ENCODE results near the gene FOXN4. TPM values are rescaled to one million over a fixed set of nuclear protein-coding genes. Genes with fewer than 3 reads are reported as not detected.

The FOXN4 gene
- polyA plus RNA-seq, 1 donor from 2014 or later, result 0.14 TPM

GRCh38 chr12:109252799-109253198, 56.3 kb downstream of the FOXN4 start:
- H3K9ac ChIP-seq (ENCODE audit: low read length), result no peak overlapping the region
- no peaks in the 10 kb centered on the region for H3K36me3 ChIP-seq (ENCODE audit: insufficient read depth, low read length)
- H3K9me2 ChIP-seq (ENCODE audit: insufficient read depth, low read length), result no peaks in the 10 kb centered on the region
- H3K79me2 ChIP-seq (replicated peaks; ENCODE audit: insufficient read depth, low read length), result no peaks in the 10 kb centered on the region
- peaks cover 4% of the 10 kb centered on the region for H3K9me3 ChIP-seq (ENCODE audit: low read length)
- H3F3A ChIP-seq (ENCODE audit: insufficient read depth, low read length, poor library complexity, severe bottlenecking), result no peaks in the 10 kb centered on the region
- no peak overlapping the region for H3K4me3 ChIP-seq (ENCODE audit: low read length)
- no peak overlapping the region for H3K4me2 ChIP-seq (ENCODE audit: low read length)
- H3K27me3 ChIP-seq (ENCODE audit: insufficient read depth, low read depth, low read length), result no peaks in the 10 kb centered on the region
- H4K20me1 ChIP-seq (ENCODE audit: insufficient read depth), result no peaks in the 10 kb centered on the region
- no peak overlapping the region for H2AFZ ChIP-seq (ENCODE audit: low read depth, low read length)
- no peak for TF ChIP-seq EP300 (conservative IDR thresholded peaks at IDR 0.05; ENCODE audit: poor library complexity, severe bottlenecking)
- TF ChIP-seq EZH2 (IDR thresholded peaks at IDR 0.05; ENCODE audit: borderline replicate concordance, insufficient read depth, low read length, poor library complexity, severe bottlenecking), result no peak
- no peak for TF ChIP-seq CTCF (IDR thresholded peaks at IDR 0.05; ENCODE audit: poor library complexity, severe bottlenecking)
- no peak for TF ChIP-seq TAF1 (IDR thresholded peaks at IDR 0.05; ENCODE audit: low read depth)
- TF ChIP-seq REST (IDR thresholded peaks at IDR 0.05; ENCODE audit: borderline replicate concordance), result no peak
- TF ChIP-seq RAD21 (conservative IDR thresholded peaks at IDR 0.05), result no peak
- TF ChIP-seq MXI1 (conservative IDR thresholded peaks at IDR 0.05; ENCODE audit: poor library complexity, severe bottlenecking), result no peak
- no peak for TF ChIP-seq POLR2AphosphoS5 (IDR thresholded peaks at IDR 0.05)
- TF ChIP-seq SMC3 (conservative IDR thresholded peaks at IDR 0.05; ENCODE audit: poor library complexity), result no peak
- H3K27ac ChIP-seq (ENCODE audit: low read length), result no peak overlapping the region

- no peaks in the 10 kb centered on the region for H3F3A ChIP-seq (ENCODE audit: insufficient read depth, low read length, poor library complexity, severe bottlenecking)
- H3K27me3 ChIP-seq (ENCODE audit: insufficient read depth, low read depth, low read length), result no peaks in the 10 kb centered on the region
- H3K4me2 ChIP-seq (ENCODE audit: low read length), result no peak overlapping the region
- no peaks in the 10 kb centered on the region for H4K20me1 ChIP-seq (ENCODE audit: insufficient read depth)
- no peak overlapping the region for H3K27ac ChIP-seq (ENCODE audit: low read length)
- peaks cover 4% of the 10 kb centered on the region for H3K9me3 ChIP-seq (ENCODE audit: low read length)
- H3K36me3 ChIP-seq (ENCODE audit: insufficient read depth, low read length), result no peaks in the 10 kb centered on the region
- H2AFZ ChIP-seq (ENCODE audit: low read depth, low read length), result no peak overlapping the region
- no peak overlapping the region for H3K9ac ChIP-seq (ENCODE audit: low read length)
- no peak overlapping the region for H3K4me3 ChIP-seq (ENCODE audit: low read length)
- no peaks in the 10 kb centered on the region for H3K9me2 ChIP-seq (ENCODE audit: insufficient read depth, low read length)
- no peaks in the 10 kb centered on the region for H3K79me2 ChIP-seq (replicated peaks; ENCODE audit: insufficient read depth, low read length)
- TF ChIP-seq SMC3 (conservative IDR thresholded peaks at IDR 0.05; ENCODE audit: poor library complexity) (no peak), REST (IDR thresholded peaks at IDR 0.05; ENCODE audit: borderline replicate concordance) (no peak), POLR2AphosphoS5 (IDR thresholded peaks at IDR 0.05) (no peak), CTCF (IDR thresholded peaks at IDR 0.05; ENCODE audit: poor library complexity, severe bottlenecking) (no peak), RAD21 (conservative IDR thresholded peaks at IDR 0.05) (no peak), TAF1 (IDR thresholded peaks at IDR 0.05; ENCODE audit: low read depth) (no peak), EP300 (conservative IDR thresholded peaks at IDR 0.05; ENCODE audit: poor library complexity, severe bottlenecking) (no peak), EZH2 (IDR thresholded peaks at IDR 0.05; ENCODE audit: borderline replicate concordance, insufficient read depth, low read length, poor library complexity, severe bottlenecking) (no peak), MXI1 (conservative IDR thresholded peaks at IDR 0.05; ENCODE audit: poor library complexity, severe bottlenecking) (no peak)
These were observed 58.6 kb downstream of the FOXN4 start for GRCh38 chr12:109250523-109250922.

All from neural cell (in vitro differentiated cells).